OCI-LY7 (cell line): ENCODE measurements around the gene CDCA4. TPM values are rescaled to one million over a fixed set of nuclear protein-coding genes. Genes with fewer than 3 reads are reported as not detected.

Experiments used
- BruUV-seq: library from RNA; stranded (reverse); fragments of 400-500 nt; replicated peaks from 2 replicates; lab custom pipeline; 2021; lab: Mats Ljungman, UMichigan
- CTCF ChIA-PET: fragments of 300-600 bp; sonication (Branson Sonifier 250); formaldehyde crosslinking; loops from one replicate; lab custom pipeline; 2022; ENCODE audit warnings: antibody characterized with exemption; ENCODE audit not compliant: unreplicated experiment; lab: Charles Lee
- POLR2A ChIA-PET: fragments of 300-600 bp; sonication (Branson Sonifier 250); formaldehyde crosslinking; loops from one replicate; lab custom pipeline; 2022; ENCODE audit warnings: antibody characterized with exemption; lab: Charles Lee
- DNase-seq: peaks from one replicate; pipeline ENCODE4 v3.0.0-alpha.2; 2015; ENCODE audit warnings: low spot score
- H2AFZ ChIP-seq: fragments of 200-600 bp; sonication (generic), shearing (Covaris generic); 2 replicates; pipeline ENCODE4 v1.6.1; 2014; ENCODE audit warnings: mild to moderate bottlenecking, antibody characterized with exemption, low read length, moderate library complexity
- H3K27ac ChIP-seq: fragments of 200-600 bp; sonication (generic); 2 replicates; pipeline ENCODE4 v1.5.1; 2014; ENCODE audit warnings: mixed run types, low read depth, mild to moderate bottlenecking, moderate library complexity, low read length, inconsistent platforms; ENCODE audit not compliant: poor library complexity, severe bottlenecking
- H3K36me3 ChIP-seq: fragments of 200-600 bp; sonication (generic); 2 replicates; pipeline ENCODE4 v1.6.1; 2014; ENCODE audit warnings: mild to moderate bottlenecking, antibody characterized with exemption, low read length, moderate library complexity, mixed read lengths; ENCODE audit not compliant: insufficient read depth
- H3K4me1 ChIP-seq: fragments of 200-600 bp; sonication (generic); 2 replicates; pipeline ENCODE4 v1.5.1; 2014; ENCODE audit warnings: mild to moderate bottlenecking, low read length; ENCODE audit not compliant: insufficient read depth, poor library complexity, severe bottlenecking
- H3K4me2 ChIP-seq: fragments of 200-600 bp; sonication (generic); 2 replicates; pipeline ENCODE4 v1.6.1; 2014; ENCODE audit warnings: mild to moderate bottlenecking, low read length
- H3K4me3 ChIP-seq: fragments of 200-600 bp; sonication (generic); 2 replicates; pipeline ENCODE4 v1.5.1; 2014; ENCODE audit warnings: mild to moderate bottlenecking, low read depth, low read length; ENCODE audit not compliant: poor library complexity, severe bottlenecking
- H3K79me2 ChIP-seq: fragments of 200-600 bp; sonication (generic); 2 replicates; pipeline ENCODE4 v1.6.1; 2016; ENCODE audit warnings: low read depth, mild to moderate bottlenecking, low read length, moderate library complexity, mixed read lengths; ENCODE audit not compliant: insufficient read depth
- H3K9me2 ChIP-seq: fragments of 200-600 bp; sonication (generic); 2 replicates; pipeline ENCODE4 v1.6.1; 2016; ENCODE audit warnings: mild to moderate bottlenecking, low read length, mixed read lengths; ENCODE audit not compliant: insufficient read depth
- H3K9me3 ChIP-seq: fragments of 200-600 bp; sonication (generic); 2 replicates; pipeline ENCODE4 v1.6.1; 2014; ENCODE audit warnings: mild to moderate bottlenecking, mixed run types, low read length, mixed read lengths
- H4K20me1 ChIP-seq: fragments of 200-600 bp; sonication (generic); 2 replicates; pipeline ENCODE4 v1.6.1; 2014; ENCODE audit warnings: mild to moderate bottlenecking, antibody characterized with exemption, low read length, moderate library complexity, mixed read lengths; ENCODE audit not compliant: insufficient read depth
- CTCF ChIP-seq: fragments of 200-600 bp; sonication (generic); conservative IDR thresholded peaks from 2 replicates; pipeline ENCODE4 v1.5.1; 2014; ENCODE audit warnings: mild to moderate bottlenecking, antibody characterized with exemption, low read length, moderate library complexity, mixed read lengths
- EZH2phosphoT487 ChIP-seq: fragments of 200-600 bp; sonication (generic); IDR thresholded peaks from 2 replicates; pipeline ENCODE4 v1.6.1; 2018; ENCODE audit warnings: low read depth, borderline replicate concordance, mild to moderate bottlenecking, mixed run types, antibody characterized with exemption, low read length, moderate library complexity, mixed read lengths
- intact Hi-C: fragments of 100-400 bp; cut with micrococcal nuclease; formaldehyde crosslinking; loops from one replicate; pipeline ENCODE4 v1.10.0; 2022; ENCODE audit not compliant: unreplicated experiment
- total RNA-seq, 2 experiments: library from RNA; depleted of rRNA in 1 of 2; stranded (reverse); fragments of >200 nt in 1 of 2; shearing (Covaris generic) in 1 of 2; gene quantifications; 2 replicates each; pipeline ENCODE4 v1.2.3, GENCODE V29; 2014 to 2022

The CDCA4 gene
- total RNA-seq, 2 experiments from 2014 or later, result 74.0 to 109 TPM

DNA sequence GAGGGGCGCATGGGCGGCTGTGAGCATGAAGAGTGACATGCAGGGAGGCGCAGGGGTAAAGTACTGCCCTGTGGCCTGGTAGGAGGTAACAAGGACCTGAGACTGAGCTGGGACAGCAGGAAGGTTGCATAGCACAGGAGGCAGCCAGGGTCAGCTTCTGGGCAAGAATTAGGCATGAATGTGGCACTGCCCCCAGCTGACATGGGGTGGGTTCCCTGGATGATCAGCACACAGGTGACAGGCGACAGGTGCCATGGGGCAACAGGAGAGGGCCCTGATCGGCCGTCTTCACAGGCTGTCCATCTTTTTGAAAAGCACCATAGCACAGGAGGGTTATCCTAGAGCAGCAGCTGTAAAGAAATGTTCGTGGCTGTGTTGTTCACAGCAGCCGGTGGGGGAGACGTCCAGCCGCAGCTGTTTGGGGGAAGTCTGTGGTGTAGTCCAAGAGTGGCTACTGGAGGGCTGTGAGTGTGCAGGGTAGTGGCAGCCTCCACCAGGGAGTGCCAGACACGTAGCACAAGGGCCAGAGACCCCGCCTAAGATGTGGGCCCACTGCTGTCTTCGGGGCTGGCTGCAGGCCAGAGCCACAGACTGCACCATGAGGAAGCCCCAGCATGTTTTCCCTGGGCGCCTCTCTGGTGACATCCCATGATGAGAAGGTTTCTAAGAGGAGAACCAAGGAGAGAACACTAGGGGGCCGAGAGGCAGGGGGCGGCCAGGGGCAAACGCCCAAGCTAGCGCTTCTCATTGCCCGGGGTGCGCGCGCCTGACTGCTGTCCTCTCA is 26.9 kb downstream of the CDCA4 start:
- Histone ChIP-seq H3K79me2 (no peaks in the 10 kb centered on the region), H4K20me1 (no peaks in the 10 kb centered on the region; the same call in 1 of the 2 replicates), H3K4me2 (no peak overlapping the region), H3K9me2 (no peaks in the 10 kb centered on the region), H3K9me3 (no peaks in the 10 kb centered on the region), H3K4me1 (peaks cover 4% of the 10 kb centered on the region), H3K36me3 (peaks cover 7% of the 10 kb centered on the region; the same call in 1 of the 2 replicates), H2AFZ (no peak overlapping the region), H3K27ac (no peak overlapping the region), H3K4me3 (no peak overlapping the region)
- TF ChIP-seq CTCF, result no peak
- ChIA-PET CTCF (no interaction called here), POLR2A (no interaction called here)
- BruUV-seq, result no TSS peak
- no peak for DNase-seq
- intact Hi-C loops, result no loop called here

GRCh38 chr14:104993306-104993705 is 27.6 kb downstream of the CDCA4 start:
- intact Hi-C loops, result no loop called here
- ChIA-PET CTCF (no interaction called here), POLR2A (interaction anchor here (0.5 kb wide), 1 partner anchor 36 kb away, joined by 3 read pairs; no protein-coding TSS in a partner anchor)
- Histone ChIP-seq H3K4me2 (no peak overlapping the region), H3K9me2 (no peaks in the 10 kb centered on the region), H3K4me3 (no peak overlapping the region), H3K36me3 (no peaks in the 10 kb centered on the region), H3K79me2 (no peaks in the 10 kb centered on the region), H3K4me1 (peaks cover 4% of the 10 kb centered on the region), H3K9me3 (no peaks in the 10 kb centered on the region), H3K27ac (no peak overlapping the region), H4K20me1 (no peaks in the 10 kb centered on the region; the same call in 1 of the 2 replicates), H2AFZ (no peak overlapping the region)
- TF ChIP-seq EZH2phosphoT487 (no peak), CTCF (no peak)
- BruUV-seq, result no TSS peak
- DNase-seq, result peak; percentile 41

GRCh38 chr14:104992501-104992900 is 28.4 kb downstream of the CDCA4 start:
- ChIA-PET POLR2A (interaction anchor here (0.5 kb wide), 1 partner anchor 251 kb away, joined by 3 read pairs; no protein-coding TSS in a partner anchor), CTCF (no interaction called here)
- Histone ChIP-seq H3K9me3 (no peaks in the 10 kb centered on the region), H3K27ac (no peak overlapping the region), H3K4me3 (no peak overlapping the region), H4K20me1 (no peaks in the 10 kb centered on the region; the same call in 1 of the 2 replicates), H2AFZ (no peak overlapping the region), H3K36me3 (no peaks in the 10 kb centered on the region), H3K79me2 (no peaks in the 10 kb centered on the region), H3K4me1 (peaks cover 4% of the 10 kb centered on the region), H3K4me2 (no peak overlapping the region), H3K9me2 (no peaks in the 10 kb centered on the region)
- BruUV-seq, result no TSS peak
- TF ChIP-seq CTCF (no peak), EZH2phosphoT487 (no peak)
- intact Hi-C loops, result no loop called here
- DNase-seq, result no peak
